CD4-positive, CD25-positive, alpha-beta regulatory T cell (primary cell): Measurements from ENCODE around the gene CLCN1. TPM values are rescaled to one million over a fixed set of nuclear protein-coding genes. Genes with fewer than 3 reads are reported as not detected.
A peak's percentile ranks its signal among the peaks of the same experiment; 100 is the strongest.

Experiments
- ATAC-seq, 2 donors: fragments of 150-1000 bp; cut with Tn5 transposase; one replicate each; pipeline ENCODE4 v1.10.0; 2021; ENCODE audit warnings: low read depth in 2 of 2, moderate number of reproducible peaks in 2 of 2, moderate library complexity in 1 of 2
- DNase-seq, 3 donors: peaks; one replicate each; pipeline versions ENCODE4 v3.0.0 to v3.0.0-alpha.2; 2012 to 2022; ENCODE audit warnings: mixed read lengths in 1 of 3
- H3K27ac ChIP-seq: one replicate; pipeline ENCODE4 v1.7.0; 2013; ENCODE audit warnings: mild to moderate bottlenecking, low read length; ENCODE audit not compliant: insufficient read depth, poor library complexity, severe bottlenecking
- H3K27me3 ChIP-seq: one replicate; pipeline ENCODE4 v1.7.0; 2013; ENCODE audit warnings: low read length; ENCODE audit not compliant: control insufficient read depth, insufficient read depth
- H3K36me3 ChIP-seq: one replicate; pipeline ENCODE4 v1.7.0; 2013; ENCODE audit warnings: mild to moderate bottlenecking, low read length, moderate library complexity; ENCODE audit not compliant: control insufficient read depth, insufficient read depth
- H3K4me1 ChIP-seq: 2 replicates; pipeline ENCODE4 v1.7.0; 2013; ENCODE audit warnings: mild to moderate bottlenecking, low read length; ENCODE audit not compliant: insufficient read depth, control insufficient read depth, poor library complexity, severe bottlenecking
- H3K4me3 ChIP-seq: one replicate; pipeline ENCODE4 v1.7.0; 2013; ENCODE audit warnings: low read depth, mild to moderate bottlenecking, low read length, moderate library complexity
- H3K9me3 ChIP-seq, 2 experiments: 1 replicate in 1 of 2; 2 replicates in 1 of 2; pipeline ENCODE4 v1.7.0; 2013; ENCODE audit warnings: low read length in 2 of 2, mild to moderate bottlenecking in 1 of 2, moderate library complexity in 1 of 2; ENCODE audit not compliant: control insufficient read depth in 2 of 2
- H3K27ac Mint-ChIP-seq, 3 donors: one replicate each; pipeline ENCODE4 v1.8.0; 2020 to 2022; ENCODE audit warnings: mild to moderate bottlenecking in 3 of 3, mixed read lengths in 3 of 3, moderate library complexity in 2 of 3
- H3K27me3 Mint-ChIP-seq: one replicate; pipeline ENCODE4 v1.8.0; 2022; ENCODE audit warnings: mild to moderate bottlenecking, mixed read lengths
- H3K36me3 Mint-ChIP-seq: one replicate; pipeline ENCODE4 v1.8.0; 2020; ENCODE audit warnings: mixed read lengths
- H3K4me1 Mint-ChIP-seq, 4 donors: one replicate each; pipeline ENCODE4 v1.8.0; 2020 to 2022; ENCODE audit warnings: mixed read lengths in 4 of 4, mild to moderate bottlenecking in 1 of 4
- H3K4me3 Mint-ChIP-seq, 4 donors: one replicate each; pipeline ENCODE4 v1.8.0; 2020 to 2022; ENCODE audit warnings: mild to moderate bottlenecking in 4 of 4, mixed read lengths in 4 of 4, moderate library complexity in 3 of 4
- H3K9me3 Mint-ChIP-seq, 7 donors: one replicate each; pipeline ENCODE4 v1.8.0; 2020 to 2022; ENCODE audit warnings: mixed read lengths in 7 of 7, mild to moderate bottlenecking in 3 of 7, moderate library complexity in 2 of 7
- polyA plus RNA-seq, 4 donors: library from polyadenylated mRNA; unstranded; fragments of 300-500 nt; fragmentation: Illumina TruSeq; gene quantifications; one replicate each; pipeline ENCODE4 v1.2.3, GENCODE V29; 2021
- total RNA-seq: library from RNA; stranded (reverse); gene quantifications from one replicate; pipeline ENCODE4 v1.2.3, GENCODE V29; 2022

Gene CLCN1
- total and polyA plus RNA-seq, 5 donors from 2014 or later, result 0.05 TPM; not detected in 4

DNA sequence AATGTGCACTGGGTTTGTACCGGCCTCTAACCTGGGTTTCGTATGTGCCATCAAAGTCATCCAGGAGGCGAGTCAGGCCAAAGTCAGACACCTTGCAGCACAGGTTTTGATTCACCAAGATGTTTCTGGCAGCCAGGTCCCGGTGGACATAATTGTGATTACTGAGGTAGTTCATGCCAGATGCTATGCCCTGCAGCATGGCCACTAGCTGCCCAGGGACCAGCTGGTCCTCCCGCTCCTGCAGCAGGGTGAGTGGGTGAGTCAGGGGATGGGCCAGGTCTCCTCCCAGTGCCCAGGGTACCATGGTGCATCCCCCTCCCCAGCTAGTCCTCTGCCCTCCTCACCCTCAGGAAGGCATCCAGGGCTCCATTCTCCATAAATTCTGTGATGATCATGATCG, 78.9 kb downstream of the CLCN1 start:
- Histone ChIP-seq H3K36me3 (peaks cover 40% of the 10 kb centered on the region), H3K27ac (no peak overlapping the region), H3K4me3 (no peak overlapping the region), H3K9me3 (no peaks in the 10 kb centered on the region), H3K4me1 (no peaks in the 10 kb centered on the region), H3K27me3 (no peaks in the 10 kb centered on the region)
- DNase-seq (no peak), ATAC-seq (no peak)
- Mint-ChIP-seq H3K36me3 (peaks cover 30% of the 10 kb centered on the region), H3K4me3 (no peak overlapping the region), H3K4me1 (peaks cover 0 to 13% (median 1%) of the 10 kb centered on the region in 4 donors), H3K27ac (no peak overlapping the region), H3K9me3 (no peaks in the 10 kb centered on the region), H3K27me3 (no peaks in the 10 kb centered on the region)

DNA sequence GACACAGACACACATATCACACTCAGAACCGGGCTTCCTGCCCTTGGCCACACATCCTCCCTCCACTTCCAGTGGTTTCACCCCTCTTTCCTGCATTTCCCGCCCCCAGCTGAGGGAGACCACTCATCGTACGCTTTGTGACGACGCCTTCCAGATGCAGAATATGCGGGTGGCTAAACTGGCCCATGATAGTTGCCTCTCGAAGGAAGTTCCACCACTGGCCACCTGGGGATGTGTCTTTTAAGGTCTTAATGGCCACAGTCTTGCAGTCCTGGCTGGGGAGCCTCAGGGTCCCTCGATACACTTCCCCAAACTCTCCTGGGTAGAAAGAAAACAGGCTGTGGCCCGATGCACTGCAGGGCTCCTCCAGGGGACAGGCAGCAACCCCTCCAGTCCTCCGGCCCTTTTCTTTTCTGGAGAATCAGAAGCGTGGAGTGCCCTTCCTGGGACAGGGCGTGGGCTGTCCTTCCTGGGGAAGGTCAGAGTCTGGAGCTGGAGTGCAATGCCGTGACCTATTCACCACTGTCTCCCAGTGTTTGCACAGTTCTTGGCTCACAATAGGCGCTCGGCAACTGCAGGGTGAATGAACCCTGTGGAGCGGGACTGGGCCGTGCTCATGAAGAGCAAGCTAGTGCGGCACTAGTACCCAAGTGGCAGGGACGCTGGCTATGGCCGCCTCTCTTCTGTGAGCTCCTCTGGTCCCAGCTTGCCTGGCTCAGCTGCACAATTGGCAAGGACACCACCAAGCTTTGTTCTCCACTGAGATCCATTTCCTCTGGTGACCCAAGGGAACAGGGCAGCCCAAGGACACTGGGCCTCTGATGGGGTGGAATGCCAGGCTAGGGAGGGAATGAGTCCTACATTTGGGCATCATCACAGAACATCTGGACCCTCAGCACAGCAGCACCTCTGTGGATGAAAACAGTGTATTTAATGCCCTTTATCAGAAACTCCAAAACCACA, 79.6 kb downstream of the CLCN1 start:
- peaks cover 0 to 7% (median 0%) of the 10 kb centered on the region in 4 donors for H3K4me1 Mint-ChIP-seq
- ATAC-seq (no peak), DNase-seq (no peak)
- H3K9me3 Mint-ChIP-seq, result no peaks in the 10 kb centered on the region
- H3K9me3 ChIP-seq, result no peaks in the 10 kb centered on the region
- H3K27ac Mint-ChIP-seq, result peak overlapping the region in 1 of 3 donors; percentile 16
- H3K4me3 Mint-ChIP-seq, result no peak overlapping the region
- no peak overlapping the region for H3K4me3 ChIP-seq
- no peaks in the 10 kb centered on the region for H3K27me3 ChIP-seq
- H3K27me3 Mint-ChIP-seq, result no peaks in the 10 kb centered on the region
- H3K36me3 ChIP-seq, result peaks cover 33% of the 10 kb centered on the region
- peaks cover 24% of the 10 kb centered on the region for H3K36me3 Mint-ChIP-seq
- no peaks in the 10 kb centered on the region for H3K4me1 ChIP-seq
- H3K27ac ChIP-seq, result no peak overlapping the region

DNA sequence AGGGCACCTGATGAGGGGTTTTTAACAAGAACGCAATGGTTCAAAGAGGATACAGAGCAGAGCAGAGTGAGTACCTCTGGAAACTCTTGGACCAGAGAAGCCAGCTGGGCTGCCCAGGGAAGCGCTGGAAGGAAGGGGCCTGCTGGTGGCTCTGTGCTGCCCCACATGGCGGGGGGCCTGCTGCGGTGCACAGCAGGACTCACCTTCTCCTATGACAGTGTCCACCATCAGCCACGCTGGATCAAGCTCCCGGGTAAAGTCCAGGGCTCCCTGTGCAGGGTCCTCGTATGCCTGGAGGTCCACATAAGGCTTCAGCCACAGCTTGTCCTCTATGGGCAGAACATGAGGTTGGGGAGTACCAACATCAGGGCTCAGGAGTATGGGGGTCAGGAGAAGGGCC, 80.3 kb downstream of the CLCN1 start:
- peaks cover 26% of the 10 kb centered on the region for H3K36me3 ChIP-seq
- H3K36me3 Mint-ChIP-seq, result peaks cover 21% of the 10 kb centered on the region

DNA sequence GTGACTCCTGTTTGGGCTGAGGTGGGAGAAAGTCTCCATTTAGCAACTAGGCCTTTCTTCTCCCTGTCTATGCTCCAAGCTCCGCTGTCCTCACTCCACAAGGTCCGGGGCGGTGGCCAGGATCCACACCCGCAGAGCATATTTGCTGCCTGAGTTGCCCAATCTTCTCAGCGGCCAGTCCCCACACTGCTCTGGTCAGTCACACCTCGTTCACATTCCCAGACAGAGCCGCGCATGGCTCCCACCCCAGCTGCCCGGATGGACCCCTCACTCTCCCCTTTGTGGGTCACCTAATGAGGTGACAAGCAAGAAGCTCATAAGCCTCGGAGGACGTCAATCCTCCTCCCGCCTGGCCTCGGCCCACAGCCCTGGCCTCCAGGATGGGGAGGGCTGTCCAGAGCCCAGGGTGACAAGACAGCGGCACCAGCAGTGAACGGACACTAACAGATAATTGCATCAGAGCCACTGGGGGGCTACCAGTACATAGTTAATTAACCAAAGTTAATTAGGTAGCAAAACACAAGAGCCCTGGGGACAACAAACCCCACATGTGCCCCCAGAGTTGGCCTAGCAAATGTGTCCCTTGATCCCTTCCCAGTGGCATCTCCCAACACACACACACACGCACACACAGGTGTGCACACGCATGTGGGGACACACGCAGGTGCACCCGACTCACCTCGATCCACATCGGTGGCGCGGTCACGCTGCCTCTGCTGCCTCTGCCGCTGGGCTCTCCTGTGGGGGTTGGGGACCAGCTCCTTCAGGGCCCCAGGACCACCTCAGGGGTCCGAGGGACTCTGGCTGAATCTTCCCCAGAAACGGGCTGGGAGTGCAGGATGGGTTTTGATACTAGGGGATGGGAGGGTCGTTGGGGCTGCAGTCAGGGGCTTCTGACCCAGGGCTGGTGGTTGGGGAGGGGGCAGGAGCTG, 81.0 kb downstream of the CLCN1 start:
- peak overlapping the region in 2 of 3 donors; percentile 69 to 80 for H3K27ac Mint-ChIP-seq
- H3K27ac ChIP-seq, result no peak overlapping the region
- H3K36me3 ChIP-seq, result peaks cover 19% of the 10 kb centered on the region
- DNase-seq (no peak), ATAC-seq (no peak)
- H3K4me3 ChIP-seq, result no peak overlapping the region
- H3K4me3 Mint-ChIP-seq, result no peak overlapping the region
- peaks cover 25% of the 10 kb centered on the region for H3K36me3 Mint-ChIP-seq
- H3K9me3 ChIP-seq, result no peaks in the 10 kb centered on the region
- no peaks in the 10 kb centered on the region for H3K27me3 Mint-ChIP-seq
- no peaks in the 10 kb centered on the region for H3K27me3 ChIP-seq
- H3K4me1 Mint-ChIP-seq, result peaks cover 0 to 2% (median 0%) of the 10 kb centered on the region in 4 donors
- no peaks in the 10 kb centered on the region for H3K9me3 Mint-ChIP-seq
- no peaks in the 10 kb centered on the region for H3K4me1 ChIP-seq

More for the DNA sequence above, 80.3 kb downstream of the CLCN1 start:
- H3K27me3 ChIP-seq, result no peaks in the 10 kb centered on the region
- DNase-seq (no peak), ATAC-seq (no peak)
- Mint-ChIP-seq H3K27me3 (no peaks in the 10 kb centered on the region), H3K4me3 (no peak overlapping the region), H3K27ac (peak overlapping the region in 1 of 3 donors; percentile 69), H3K9me3 (no peaks in the 10 kb centered on the region), H3K4me1 (peaks cover 0 to 2% (median 0%) of the 10 kb centered on the region in 4 donors)
- no peak overlapping the region for H3K4me3 ChIP-seq
- no peaks in the 10 kb centered on the region for H3K4me1 ChIP-seq
- H3K9me3 ChIP-seq, result no peaks in the 10 kb centered on the region
- H3K27ac ChIP-seq, result no peak overlapping the region

DNA sequence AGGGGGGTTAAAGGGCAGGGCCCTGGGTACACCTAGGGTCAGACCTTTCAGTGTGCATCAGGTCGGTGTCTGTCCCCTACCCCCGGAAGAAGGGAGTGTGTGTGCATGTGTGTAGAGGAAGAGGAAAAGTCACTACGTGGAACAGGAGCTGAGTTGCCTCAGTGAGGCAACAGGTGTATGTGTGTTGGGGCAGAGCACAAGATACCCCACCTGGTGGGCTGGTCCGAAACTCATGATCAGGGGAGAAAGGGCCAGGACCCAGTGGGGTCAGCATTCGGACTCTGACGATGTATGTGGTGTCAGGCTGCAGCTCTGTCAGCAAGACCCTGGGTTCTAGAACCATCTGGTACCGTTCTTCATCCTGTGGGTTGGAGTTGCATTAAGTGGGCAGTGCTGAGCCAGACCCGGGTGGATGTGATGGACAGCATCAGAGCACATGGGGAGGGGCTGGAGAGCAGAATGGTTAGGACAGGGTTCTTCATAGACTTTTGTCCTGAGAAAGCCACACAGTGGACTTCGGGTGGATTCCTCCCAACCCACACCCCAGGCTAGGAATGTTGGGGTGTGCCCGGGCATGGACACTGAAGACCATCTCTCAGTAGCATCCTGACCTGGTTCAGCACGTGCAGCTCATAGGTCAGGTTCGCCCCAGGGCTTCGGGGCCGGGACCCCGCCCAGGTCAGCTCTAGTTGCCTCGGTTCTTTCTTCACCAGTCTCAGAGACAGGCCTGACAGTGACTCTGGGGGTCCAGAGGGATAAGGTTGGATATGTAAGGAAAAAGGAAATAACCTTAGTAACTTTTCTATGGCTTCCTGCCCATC, 82.0 kb downstream of the CLCN1 start:
- ATAC-seq, result no peak
- H3K36me3 Mint-ChIP-seq, result peaks cover 22% of the 10 kb centered on the region
- no peaks in the 10 kb centered on the region for H3K27me3 Mint-ChIP-seq
- Histone ChIP-seq H3K9me3 (no peaks in the 10 kb centered on the region), H3K36me3 (peaks cover 13% of the 10 kb centered on the region), H3K27me3 (no peaks in the 10 kb centered on the region), H3K4me3 (no peak overlapping the region), H3K27ac (no peak overlapping the region), H3K4me1 (no peaks in the 10 kb centered on the region)
- H3K4me3 Mint-ChIP-seq, result no peak overlapping the region
- H3K27ac Mint-ChIP-seq, result no peak overlapping the region
- no peaks in the 10 kb centered on the region for H3K9me3 Mint-ChIP-seq
- DNase-seq, result no peak
- peaks cover 0 to 5% (median 0%) of the 10 kb centered on the region in 4 donors for H3K4me1 Mint-ChIP-seq

DNA sequence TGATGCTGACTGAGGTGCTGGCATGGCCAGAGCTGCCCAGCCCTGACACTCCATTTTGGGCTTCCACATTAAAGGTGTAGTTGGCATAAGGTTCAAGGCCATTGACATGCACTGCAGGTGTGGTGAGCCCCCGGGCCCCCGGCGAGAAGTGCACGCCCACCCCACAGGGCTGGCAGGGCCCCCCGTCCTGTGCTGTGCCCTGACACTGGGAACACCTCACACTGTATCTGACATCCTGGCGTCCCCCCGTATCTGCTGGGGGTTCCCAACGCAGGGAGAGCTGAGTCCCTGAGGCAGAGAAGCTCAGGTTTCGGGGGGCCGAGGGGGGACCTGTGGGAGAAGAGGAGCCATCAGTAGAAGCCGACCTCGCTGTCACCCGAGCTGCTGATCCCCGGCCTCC, 82.7 kb downstream of the CLCN1 start:
- DNase-seq (no peak), ATAC-seq (no peak)
- Histone ChIP-seq H3K27me3 (no peaks in the 10 kb centered on the region), H3K36me3 (peaks cover 10% of the 10 kb centered on the region), H3K9me3 (no peaks in the 10 kb centered on the region), H3K27ac (no peak overlapping the region), H3K4me1 (no peaks in the 10 kb centered on the region), H3K4me3 (no peak overlapping the region)
- H3K9me3 Mint-ChIP-seq, result no peaks in the 10 kb centered on the region
- no peak overlapping the region for H3K27ac Mint-ChIP-seq
- peaks cover 19% of the 10 kb centered on the region for H3K36me3 Mint-ChIP-seq
- H3K27me3 Mint-ChIP-seq, result no peaks in the 10 kb centered on the region
- H3K4me1 Mint-ChIP-seq, result peaks cover 0 to 7% (median 2%) of the 10 kb centered on the region in 4 donors
- no peak overlapping the region for H3K4me3 Mint-ChIP-seq

DNA sequence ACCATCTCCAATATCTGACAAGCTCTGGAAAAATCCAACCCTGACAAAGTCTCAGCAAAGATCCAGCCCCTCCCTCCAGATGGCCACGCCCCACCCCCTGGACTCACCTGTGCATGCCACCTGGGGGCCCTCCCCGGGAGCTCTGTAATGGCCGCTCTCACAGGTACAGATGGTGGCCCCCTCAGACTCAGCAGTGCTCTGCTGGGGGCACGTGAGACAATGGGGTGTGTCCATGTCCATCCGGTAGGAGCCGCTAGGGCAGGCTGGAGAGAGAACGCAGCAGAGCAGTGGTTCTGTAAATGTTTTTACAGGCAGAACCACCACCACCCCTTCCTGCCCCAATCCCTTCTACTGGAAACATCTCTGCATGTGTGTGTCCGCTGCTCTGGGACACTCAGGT, 83.2 kb downstream of the CLCN1 start:
- no peak for DNase-seq
- Histone ChIP-seq H3K27me3 (no peaks in the 10 kb centered on the region), H3K36me3 (peaks cover 10% of the 10 kb centered on the region), H3K4me1 (no peaks in the 10 kb centered on the region), H3K4me3 (no peak overlapping the region), H3K27ac (no peak overlapping the region), H3K9me3 (no peaks in the 10 kb centered on the region)
- Mint-ChIP-seq H3K4me3 (no peak overlapping the region), H3K27me3 (peaks cover 2% of the 10 kb centered on the region), H3K4me1 (peaks cover 0 to 10% (median 4%) of the 10 kb centered on the region in 4 donors), H3K9me3 (no peaks in the 10 kb centered on the region), H3K36me3 (peaks cover 13% of the 10 kb centered on the region), H3K27ac (no peak overlapping the region)
- no peak for ATAC-seq
